MM.1S (cell line): Measurements from ENCODE around the gene ETFB.

Experiments
- DNase-seq: peaks from one replicate; pipeline ENCODE4 v3.0.0-alpha.2; 2015
- H2AFZ ChIP-seq: fragments of 300-600 bp; sonication (generic); 2 replicates; pipeline ENCODE4 v1.6.0; 2016; ENCODE audit warnings: antibody characterized with exemption, low read length
- H3F3A ChIP-seq: fragments of 300-600 bp; sonication (generic); 2 replicates; pipeline ENCODE4 v1.6.1; 2016; ENCODE audit warnings: mild to moderate bottlenecking, antibody characterized with exemption, low read length, moderate library complexity, mixed read lengths; ENCODE audit not compliant: insufficient read depth
- H3K27ac ChIP-seq: fragments of 300-600 bp; sonication (generic); 2 replicates; pipeline ENCODE4 v1.5.1; 2016; ENCODE audit warnings: mild to moderate bottlenecking, low read length
- H3K27me3 ChIP-seq: fragments of 300-600 bp; sonication (generic); replicated peaks from 2 replicates; pipeline ENCODE4 v1.6.0; 2016; ENCODE audit warnings: low read length; ENCODE audit not compliant: insufficient read depth
- H3K36me3 ChIP-seq: fragments of 300-600 bp; sonication (generic); replicated peaks from 2 replicates; pipeline ENCODE4 v1.6.1; 2016; ENCODE audit warnings: mild to moderate bottlenecking, low read length, mixed read lengths; ENCODE audit not compliant: insufficient read depth
- H3K4me1 ChIP-seq: fragments of 300-600 bp; sonication (generic); 2 replicates; pipeline ENCODE4 v1.6.1; 2016; ENCODE audit warnings: low read length, mixed read lengths
- H3K4me2 ChIP-seq: fragments of 300-600 bp; sonication (generic); 2 replicates; pipeline ENCODE4 v1.6.0; 2016; ENCODE audit warnings: low read depth, low read length
- H3K4me3 ChIP-seq: fragments of 300-600 bp; sonication (generic); 2 replicates; pipeline ENCODE4 v1.5.1; 2016; ENCODE audit warnings: low read length, mixed read lengths
- H3K79me2 ChIP-seq: fragments of 300-600 bp; sonication (generic); 2 replicates; pipeline ENCODE4 v1.6.1; 2016; ENCODE audit warnings: mixed run types, low read length, mixed read lengths
- H3K9ac ChIP-seq: fragments of 300-600 bp; sonication (generic); 2 replicates; pipeline ENCODE4 v1.6.1; 2016; ENCODE audit warnings: low read length, mixed read lengths
- H3K9me2 ChIP-seq: fragments of 300-600 bp; sonication (generic); replicated peaks from 2 replicates; pipeline ENCODE4 v1.6.1; 2016; ENCODE audit warnings: mild to moderate bottlenecking, low read length, mixed read lengths; ENCODE audit not compliant: insufficient read depth
- H3K9me3 ChIP-seq: fragments of 300-600 bp; sonication (generic); replicated peaks from 2 replicates; pipeline ENCODE4 v1.6.1; 2016; ENCODE audit warnings: mild to moderate bottlenecking, low read length, mixed read lengths; ENCODE audit not compliant: insufficient read depth
- H4K20me1 ChIP-seq: fragments of 300-600 bp; sonication (generic); 2 replicates; pipeline ENCODE4 v1.6.1; 2016; ENCODE audit warnings: mild to moderate bottlenecking, low read length, moderate library complexity, mixed read lengths; ENCODE audit not compliant: insufficient read depth
- EZH2 ChIP-seq: fragments of 300-600 bp; sonication (generic); optimal IDR thresholded peaks from 2 replicates; pipeline ENCODE3; 2017; ENCODE audit warnings: low read depth, mild to moderate bottlenecking, antibody characterized with exemption, low read length, mixed read lengths
- EZH2phosphoT487 ChIP-seq: fragments of 300-600 bp; sonication (generic); IDR thresholded peaks from 2 replicates; pipeline ENCODE4 v1.6.1; 2018; ENCODE audit warnings: antibody characterized with exemption, low read length
- TF ChIP-seq, protein P1 (sequence below): fragments of 300-600 bp; sonication (generic); IDR thresholded peaks from 2 replicates; pipeline ENCODE4 v1.5.1; 2016; ENCODE audit warnings: antibody characterized with exemption, low read length, mixed read lengths

ETFB gene

DNA sequence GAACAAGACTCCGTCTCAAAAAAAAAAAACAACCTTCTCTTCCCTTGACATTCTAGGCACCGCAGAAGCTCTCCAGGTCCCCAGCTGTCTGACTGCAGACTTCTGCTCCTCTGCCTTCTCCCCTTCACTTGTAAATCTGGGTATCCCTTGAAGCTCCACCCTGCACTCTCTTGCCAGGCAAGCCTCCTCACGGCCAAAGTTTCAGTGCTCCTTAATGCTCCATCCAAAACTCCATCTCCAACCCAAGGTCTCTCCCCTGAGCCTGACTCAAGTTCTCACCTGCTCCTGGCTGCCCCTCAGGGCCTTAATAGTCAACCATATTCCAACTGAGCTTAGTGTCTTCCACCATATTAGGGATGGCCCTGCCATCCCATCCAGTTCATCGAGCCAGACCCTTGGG is 4.0 kb upstream of the ETFB start:
- Histone ChIP-seq H4K20me1 (no peaks in the 10 kb centered on the region), H2AFZ (no peak overlapping the region), H3K27ac (no peak overlapping the region), H3K4me3 (no peak overlapping the region), H3F3A (no peaks in the 10 kb centered on the region), H3K9ac (no peak overlapping the region), H3K9me3 (no peaks in the 10 kb centered on the region), H3K4me1 (no peaks in the 10 kb centered on the region), H3K27me3 (no peaks in the 10 kb centered on the region), H3K79me2 (no peaks in the 10 kb centered on the region), H3K36me3 (no peaks in the 10 kb centered on the region), H3K9me2 (no peaks in the 10 kb centered on the region), H3K4me2 (no peak overlapping the region)
- no peak for DNase-seq
- TF ChIP-seq, protein P1, sequence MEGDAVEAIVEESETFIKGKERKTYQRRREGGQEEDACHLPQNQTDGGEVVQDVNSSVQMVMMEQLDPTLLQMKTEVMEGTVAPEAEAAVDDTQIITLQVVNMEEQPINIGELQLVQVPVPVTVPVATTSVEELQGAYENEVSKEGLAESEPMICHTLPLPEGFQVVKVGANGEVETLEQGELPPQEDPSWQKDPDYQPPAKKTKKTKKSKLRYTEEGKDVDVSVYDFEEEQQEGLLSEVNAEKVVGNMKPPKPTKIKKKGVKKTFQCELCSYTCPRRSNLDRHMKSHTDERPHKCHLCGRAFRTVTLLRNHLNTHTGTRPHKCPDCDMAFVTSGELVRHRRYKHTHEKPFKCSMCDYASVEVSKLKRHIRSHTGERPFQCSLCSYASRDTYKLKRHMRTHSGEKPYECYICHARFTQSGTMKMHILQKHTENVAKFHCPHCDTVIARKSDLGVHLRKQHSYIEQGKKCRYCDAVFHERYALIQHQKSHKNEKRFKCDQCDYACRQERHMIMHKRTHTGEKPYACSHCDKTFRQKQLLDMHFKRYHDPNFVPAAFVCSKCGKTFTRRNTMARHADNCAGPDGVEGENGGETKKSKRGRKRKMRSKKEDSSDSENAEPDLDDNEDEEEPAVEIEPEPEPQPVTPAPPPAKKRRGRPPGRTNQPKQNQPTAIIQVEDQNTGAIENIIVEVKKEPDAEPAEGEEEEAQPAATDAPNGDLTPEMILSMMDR: no peak
- TF ChIP-seq EZH2: no peak
- no peak for TF ChIP-seq EZH2phosphoT487

DNA sequence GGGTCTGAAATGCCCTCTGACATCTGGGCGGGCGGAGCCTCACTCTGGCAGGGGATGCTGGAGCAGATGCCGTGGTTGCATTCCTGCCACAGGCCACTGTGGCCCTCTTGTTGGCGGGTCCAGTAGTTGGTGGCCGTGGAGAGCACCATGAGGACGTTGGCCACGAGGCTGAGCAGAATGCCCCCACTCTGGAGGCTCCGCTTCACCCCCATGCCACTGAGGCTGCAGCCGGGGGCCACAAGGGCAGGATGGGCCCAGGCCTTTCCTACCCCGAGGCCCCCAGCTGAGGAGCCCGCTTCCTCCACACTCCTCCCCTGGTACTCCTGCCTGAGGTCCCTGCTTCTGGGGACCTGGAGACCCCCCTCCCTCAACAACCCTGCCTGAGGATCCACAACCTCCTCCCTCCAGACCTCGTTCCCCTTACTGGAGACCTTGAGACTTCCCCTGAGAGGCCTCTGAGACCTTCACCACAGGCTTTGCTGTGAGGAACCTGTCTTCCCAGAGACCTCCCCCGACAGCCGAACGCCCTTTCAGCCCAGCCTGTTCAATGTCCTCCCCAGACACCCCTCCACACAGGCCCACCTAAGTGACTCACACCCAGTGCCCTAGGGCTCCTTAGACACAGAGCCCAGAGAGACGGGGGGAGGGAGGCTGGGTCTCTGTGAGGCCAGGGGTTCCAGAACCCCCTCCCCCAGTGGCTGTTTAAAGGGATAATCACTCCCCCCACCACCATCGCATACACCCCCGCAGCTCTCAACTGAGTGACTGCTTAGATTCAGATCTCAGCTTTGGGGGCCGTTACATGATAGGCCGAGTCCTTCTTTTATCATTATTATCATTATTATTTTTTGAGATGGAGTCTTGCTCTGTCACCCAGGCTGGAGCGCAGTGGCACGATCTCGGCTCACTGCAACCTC is 2.4 kb upstream of the ETFB start, which contains the start of gene CLDND2:
Gene CLDND2 (minus strand): TSS at position 638 of the 917 bp plus-strand sequence. CDS start 426 bp downstream, at position 212.
- Histone ChIP-seq H4K20me1 (no peaks in the 10 kb centered on the region), H3K9me3 (no peaks in the 10 kb centered on the region), H2AFZ (no peak within 1 kb of the TSS), H3F3A (no peaks in the 10 kb centered on the region), H3K79me2 (no peaks in the 10 kb centered on the region), H3K4me3 (no peak within 1 kb of the TSS), H3K4me1 (no peaks in the 10 kb centered on the region), H3K36me3 (no peaks in the 10 kb centered on the region), H3K27me3 (no peaks in the 10 kb centered on the region), H3K27ac (no peak within 1 kb of the TSS), H3K4me2 (no peak within 1 kb of the TSS), H3K9me2 (no peaks in the 10 kb centered on the region), H3K9ac (no peak within 1 kb of the TSS)
- TF ChIP-seq EZH2: no peak
- TF ChIP-seq, protein P1: no peak
- TF ChIP-seq EZH2phosphoT487: no peak
- DNase-seq: no peak

DNA sequence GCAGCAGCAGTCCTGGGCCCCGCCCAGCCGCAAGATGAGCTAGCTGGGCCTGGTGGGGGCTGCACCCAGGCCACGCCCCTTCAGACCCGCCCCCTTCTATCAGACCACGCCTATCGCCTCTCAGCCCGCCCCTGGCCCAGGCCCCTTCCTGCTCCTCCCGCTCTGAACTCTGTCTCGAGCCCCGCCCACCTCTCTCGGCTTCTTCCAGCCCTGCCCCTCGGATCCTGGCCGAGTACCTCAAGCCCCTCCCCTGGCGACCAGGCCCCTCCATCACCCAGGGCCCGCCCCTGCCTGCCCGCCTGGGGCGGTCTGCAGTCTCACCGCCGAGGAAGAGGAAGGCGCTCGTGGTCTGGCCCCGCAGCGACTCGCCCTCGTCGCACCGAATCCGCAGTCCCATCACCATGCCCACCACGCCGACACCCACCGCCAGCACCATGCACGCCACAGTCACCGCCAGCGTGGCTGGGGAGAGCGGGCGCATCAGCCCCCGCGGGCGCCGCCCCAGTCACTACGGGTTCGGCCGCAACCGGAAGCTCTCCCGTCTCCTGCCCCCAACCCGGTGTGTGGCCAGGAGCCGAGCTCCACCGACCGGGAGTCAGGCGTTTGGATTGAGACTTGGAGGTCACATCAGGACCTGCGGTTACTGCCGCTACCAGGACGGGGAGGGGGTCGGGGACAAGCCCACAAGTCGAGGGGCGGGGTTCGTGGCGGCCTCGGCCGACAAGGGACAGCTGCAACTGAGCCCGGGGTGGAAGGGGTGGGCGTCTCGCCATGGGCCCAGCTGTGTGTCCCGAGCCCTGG is 1.6 kb upstream of the ETFB start:
- TF ChIP-seq EZH2phosphoT487 (no peak), EZH2 (no peak)
- TF ChIP-seq, protein P1: no peak
- Histone ChIP-seq H3K9me2 (no peaks in the 10 kb centered on the region), H3K27ac (no peak overlapping the region), H3K79me2 (no peaks in the 10 kb centered on the region), H3K4me2 (no peak overlapping the region), H3K4me3 (no peak overlapping the region), H3K27me3 (no peaks in the 10 kb centered on the region), H3K36me3 (no peaks in the 10 kb centered on the region), H3K9ac (no peak overlapping the region), H2AFZ (no peak overlapping the region), H4K20me1 (no peaks in the 10 kb centered on the region), H3F3A (no peaks in the 10 kb centered on the region), H3K9me3 (no peaks in the 10 kb centered on the region), H3K4me1 (no peaks in the 10 kb centered on the region)
- DNase-seq: no peak
